ENCODE measurements around the gene BLOC1S5. TPM values are rescaled to one million over a fixed set of nuclear protein-coding genes. Genes with fewer than 3 reads are reported as not detected.

Gene BLOC1S5, protein sequence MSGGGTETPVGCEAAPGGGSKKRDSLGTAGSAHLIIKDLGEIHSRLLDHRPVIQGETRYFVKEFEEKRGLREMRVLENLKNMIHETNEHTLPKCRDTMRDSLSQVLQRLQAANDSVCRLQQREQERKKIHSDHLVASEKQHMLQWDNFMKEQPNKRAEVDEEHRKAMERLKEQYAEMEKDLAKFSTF
- total RNA-seq = 10.2 and 12.0 TPM in 2 replicates
- 10.8 and 14.9 TPM in 2 replicates for polyA plus RNA-seq

DNA sequence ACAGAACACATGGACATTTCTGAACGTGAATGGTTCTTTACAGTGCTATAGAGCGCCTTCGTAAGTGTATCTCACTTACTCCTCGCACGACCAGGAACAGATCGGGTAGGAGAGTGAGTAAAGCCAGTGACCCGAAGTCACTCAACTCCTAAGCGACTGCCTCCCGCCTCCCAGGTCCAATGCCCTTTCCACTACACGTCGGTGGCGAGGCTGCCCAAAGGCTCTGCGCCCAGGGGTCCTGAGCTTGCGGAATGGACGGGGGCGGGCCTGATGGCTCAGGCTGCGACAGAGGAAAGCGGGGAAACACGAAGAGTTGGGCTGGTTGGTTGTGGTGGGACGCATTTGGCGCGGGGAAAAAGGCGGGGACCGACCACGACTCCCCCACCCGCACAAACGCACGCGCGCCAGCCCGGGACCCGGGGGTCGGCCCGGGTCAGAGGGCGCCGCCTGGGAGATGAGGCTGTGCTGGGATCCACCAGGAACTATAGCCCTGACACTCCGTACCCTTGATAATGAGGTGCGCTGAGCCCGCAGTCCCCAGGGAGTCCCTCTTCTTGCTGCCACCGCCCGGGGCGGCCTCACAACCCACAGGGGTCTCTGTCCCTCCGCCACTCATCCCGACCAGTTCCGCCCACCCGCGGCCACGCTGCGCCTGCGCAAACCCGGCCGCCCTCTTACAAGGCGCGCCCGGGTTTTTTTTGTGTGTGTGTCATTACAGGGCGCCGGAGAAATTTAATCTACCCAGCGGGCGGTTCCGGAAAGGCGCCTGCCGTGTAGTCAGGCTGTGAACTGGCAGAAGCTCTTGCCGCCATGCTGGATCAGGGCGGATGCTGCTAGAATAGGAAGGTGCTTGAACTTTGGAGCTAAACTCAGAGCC lies at the start of gene BLOC1S5:
BLOC1S5 (minus strand) TSS at position 629 of the 877 bp plus-strand sequence; CDS start at position 616, 13 bp downstream.
- TF ChIP-seq CTCF (IDR thresholded peaks at IDR 0.05; ENCODE audit: low read depth, low read length) = no peak
- H3K4me3 ChIP-seq = peak within 1 kb of the TSS; percentile 60
- H3K4me1 ChIP-seq (ENCODE audit: low read depth) = no peaks in the 10 kb centered on the region
- peak; percentile 98 to 99 for DNase-seq (ENCODE audit: low read depth in 1 of 2, low spot score in 1 of 2)
- H3K27ac ChIP-seq = peak within 1 kb of the TSS; percentile 76
- H3K27me3 ChIP-seq = no peaks in the 10 kb centered on the region
- peaks cover 6% of the 10 kb centered on the region for H3K36me3 ChIP-seq
- no peaks in the 10 kb centered on the region for H3K9me3 ChIP-seq (ENCODE audit: low read depth)

GRCh38 chr6:8113131-8113654 lies 49.0 kb upstream of the BLOC1S5 start:
- Histone ChIP-seq H3K27me3 (no peaks in the 10 kb centered on the region), H3K36me3 (no peaks in the 10 kb centered on the region), H3K27ac (no peak overlapping the region), H3K9me3 (ENCODE audit: low read depth) (no peaks in the 10 kb centered on the region), H3K4me3 (no peak overlapping the region), H3K4me1 (ENCODE audit: low read depth) (peaks cover 9% of the 10 kb centered on the region)
- DNase-seq (ENCODE audit: low read depth in 1 of 2, low spot score in 1 of 2) = no peak
- no peak for TF ChIP-seq CTCF (IDR thresholded peaks at IDR 0.05; ENCODE audit: low read depth, low read length)

DNA sequence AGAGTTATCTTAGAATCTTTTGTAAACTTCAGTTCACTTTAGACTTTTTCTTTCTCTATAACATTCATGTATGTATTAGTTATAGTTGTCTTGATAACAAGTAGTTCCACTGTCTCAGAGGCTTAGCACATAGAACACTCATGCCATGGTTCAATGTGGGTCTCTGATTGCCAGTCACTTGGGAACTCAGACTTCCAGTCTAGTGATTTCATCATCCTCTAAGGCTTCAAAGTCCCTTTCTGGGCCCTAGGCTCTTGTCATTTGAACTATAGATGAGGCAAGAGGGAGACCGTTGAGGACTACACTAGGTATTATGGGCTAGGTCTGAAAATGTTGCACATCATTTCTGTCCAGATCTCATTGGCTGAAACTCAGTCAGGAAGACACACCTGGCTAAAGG lies 46.5 kb upstream of the BLOC1S5 start:
- Histone ChIP-seq H3K9me3 (ENCODE audit: low read depth) (no peaks in the 10 kb centered on the region), H3K4me1 (ENCODE audit: low read depth) (peaks cover 9% of the 10 kb centered on the region), H3K27ac (no peak overlapping the region), H3K36me3 (no peaks in the 10 kb centered on the region), H3K27me3 (no peaks in the 10 kb centered on the region), H3K4me3 (no peak overlapping the region)
- no peak for DNase-seq (ENCODE audit: low read depth in 1 of 2, low spot score in 1 of 2)
- no peak for TF ChIP-seq CTCF (IDR thresholded peaks at IDR 0.05; ENCODE audit: low read depth, low read length)

- no peak for DNase-seq (ENCODE audit: low read depth in 1 of 2, low spot score in 1 of 2)
- TF ChIP-seq CTCF (IDR thresholded peaks at IDR 0.05; ENCODE audit: low read depth, low read length) = no peak
- H3K4me3 ChIP-seq = no peak overlapping the region
- H3K27me3 ChIP-seq = peaks cover 4% of the 10 kb centered on the region
- H3K27ac ChIP-seq = no peak overlapping the region
- peaks cover 9% of the 10 kb centered on the region for H3K4me1 ChIP-seq (ENCODE audit: low read depth)
- H3K9me3 ChIP-seq (ENCODE audit: low read depth) = no peaks in the 10 kb centered on the region
- H3K36me3 ChIP-seq = no peaks in the 10 kb centered on the region
These were observed 46.0 kb upstream of the BLOC1S5 start for GRCh38 chr6:8110117-8110721.

DNA sequence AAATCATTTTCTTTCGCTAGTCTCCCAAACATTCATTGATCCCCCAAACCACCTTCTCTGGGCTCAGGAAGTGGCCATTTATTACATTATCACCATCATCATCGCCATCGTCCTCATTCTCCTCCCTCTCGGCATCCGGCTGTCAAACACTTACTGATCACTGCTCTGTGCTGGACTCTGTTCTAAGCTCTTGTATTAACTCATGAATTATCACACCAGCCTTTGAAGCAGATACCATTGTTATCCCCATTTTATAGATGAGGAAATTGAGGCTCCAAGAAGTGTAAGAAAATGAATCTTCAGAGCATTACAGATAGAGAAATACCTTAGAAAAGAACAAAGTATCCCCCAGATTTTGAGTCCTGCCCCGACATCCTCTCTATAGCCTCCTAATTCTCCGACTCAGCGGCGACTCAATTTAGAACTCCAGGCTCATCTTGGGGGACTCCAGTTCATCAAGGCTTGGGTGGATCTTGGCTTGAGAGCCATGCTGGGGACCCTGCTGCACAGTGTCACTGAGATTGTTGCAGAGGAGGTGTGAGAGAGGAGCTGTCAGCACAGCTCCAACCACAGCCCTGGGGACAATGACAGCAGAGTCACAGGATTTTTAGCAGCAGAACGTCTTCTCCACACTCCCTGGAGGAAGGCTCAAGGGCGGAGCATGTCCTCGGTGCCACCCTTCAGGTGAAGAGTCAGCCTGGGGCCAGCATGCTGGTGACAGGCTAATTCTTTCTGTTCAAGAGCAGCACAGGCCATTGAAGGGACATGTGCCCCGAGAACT lies 44.8 kb upstream of the BLOC1S5 start:
- H3K4me3 ChIP-seq = no peak overlapping the region
- DNase-seq (ENCODE audit: low read depth in 1 of 2, low spot score in 1 of 2) = peak in 1 of 2 donors; percentile 46

More for the DNA sequence above, 44.8 kb upstream of the BLOC1S5 start:
- Histone ChIP-seq H3K27ac (peak overlapping the region; percentile 67), H3K27me3 (peaks cover 4% of the 10 kb centered on the region), H3K4me1 (ENCODE audit: low read depth) (peaks cover 9% of the 10 kb centered on the region), H3K36me3 (no peaks in the 10 kb centered on the region), H3K9me3 (ENCODE audit: low read depth) (no peaks in the 10 kb centered on the region)
- TF ChIP-seq CTCF (IDR thresholded peaks at IDR 0.05; ENCODE audit: low read depth, low read length) = no peak
